Transverse colon (tissue), 4 donors: Measurements from ENCODE around the gene POR.

Source experiments
- EP300 ChIP-seq: sonication (generic); formaldehyde crosslinking; IDR thresholded peaks from one replicate; pipeline ENCODE4 v1.6.1; 2017; ENCODE audit warnings: antibody characterized with exemption, low read depth
- POLR2A ChIP-seq: fragments of 450-650 bp; IDR thresholded peaks from one replicate; pipeline ENCODE4 v1.6.1; 2016; ENCODE audit warnings: antibody characterized with exemption, mild to moderate bottlenecking, moderate library complexity
- POLR2AphosphoS5 ChIP-seq, 3 donors: sonication (generic); formaldehyde crosslinking; IDR thresholded peaks; one replicate each; pipeline ENCODE4 v1.6.1; 2016; ENCODE audit warnings: antibody characterized with exemption in 3 of 3
- TF ChIP-seq, protein P1 (sequence below), 5 experiments: fragments of 200-600 bp in 3 of 5; fragments of 450-650 bp in 2 of 5; sonication (generic) in 3 of 5; IDR thresholded peaks; 1 replicate in 2 of 5; 2 replicates in 3 of 5; pipeline ENCODE4 v1.5.1; 2016 to 2017; ENCODE audit warnings: antibody characterized with exemption in 5 of 5, inconsistent platforms in 3 of 5, mild to moderate bottlenecking in 2 of 5, moderate library complexity in 1 of 5

- no peak for TF ChIP-seq POLR2AphosphoS5 (IDR thresholded peaks at IDR 0.05)
- TF ChIP-seq, protein P1, sequence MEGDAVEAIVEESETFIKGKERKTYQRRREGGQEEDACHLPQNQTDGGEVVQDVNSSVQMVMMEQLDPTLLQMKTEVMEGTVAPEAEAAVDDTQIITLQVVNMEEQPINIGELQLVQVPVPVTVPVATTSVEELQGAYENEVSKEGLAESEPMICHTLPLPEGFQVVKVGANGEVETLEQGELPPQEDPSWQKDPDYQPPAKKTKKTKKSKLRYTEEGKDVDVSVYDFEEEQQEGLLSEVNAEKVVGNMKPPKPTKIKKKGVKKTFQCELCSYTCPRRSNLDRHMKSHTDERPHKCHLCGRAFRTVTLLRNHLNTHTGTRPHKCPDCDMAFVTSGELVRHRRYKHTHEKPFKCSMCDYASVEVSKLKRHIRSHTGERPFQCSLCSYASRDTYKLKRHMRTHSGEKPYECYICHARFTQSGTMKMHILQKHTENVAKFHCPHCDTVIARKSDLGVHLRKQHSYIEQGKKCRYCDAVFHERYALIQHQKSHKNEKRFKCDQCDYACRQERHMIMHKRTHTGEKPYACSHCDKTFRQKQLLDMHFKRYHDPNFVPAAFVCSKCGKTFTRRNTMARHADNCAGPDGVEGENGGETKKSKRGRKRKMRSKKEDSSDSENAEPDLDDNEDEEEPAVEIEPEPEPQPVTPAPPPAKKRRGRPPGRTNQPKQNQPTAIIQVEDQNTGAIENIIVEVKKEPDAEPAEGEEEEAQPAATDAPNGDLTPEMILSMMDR (IDR thresholded peaks at IDR 0.05): no peak
- TF ChIP-seq EP300: no peak
- no peak for TF ChIP-seq POLR2A
These were observed 27.1 kb upstream of the POR start for GRCh38 chr7:75887669-75888369.
